Stimulated activated naive CD4-positive, alpha-beta T cell (primary cell): Measurements from ENCODE around the gene ADAMTSL5.
"Not testable (repeated sequence)": the region's sequence is repeated elsewhere in the genome, so short reads cannot be mapped to it uniquely, and the experiment has no call there.

Experiments used
- DNase-seq, 6 experiments: peaks; one replicate each; lab custom pipeline; 2025; lab: John Stamatoyannopoulos, UW

ADAMTSL5 gene

GRCh38 chr19:1529430-1529816 lies 16.6 kb upstream of the ADAMTSL5 start:
- DNase-seq = no peak

- DNase-seq = no peak
These were observed 16.0 kb upstream of the ADAMTSL5 start for GRCh38 chr19:1528596-1529429.

DNA sequence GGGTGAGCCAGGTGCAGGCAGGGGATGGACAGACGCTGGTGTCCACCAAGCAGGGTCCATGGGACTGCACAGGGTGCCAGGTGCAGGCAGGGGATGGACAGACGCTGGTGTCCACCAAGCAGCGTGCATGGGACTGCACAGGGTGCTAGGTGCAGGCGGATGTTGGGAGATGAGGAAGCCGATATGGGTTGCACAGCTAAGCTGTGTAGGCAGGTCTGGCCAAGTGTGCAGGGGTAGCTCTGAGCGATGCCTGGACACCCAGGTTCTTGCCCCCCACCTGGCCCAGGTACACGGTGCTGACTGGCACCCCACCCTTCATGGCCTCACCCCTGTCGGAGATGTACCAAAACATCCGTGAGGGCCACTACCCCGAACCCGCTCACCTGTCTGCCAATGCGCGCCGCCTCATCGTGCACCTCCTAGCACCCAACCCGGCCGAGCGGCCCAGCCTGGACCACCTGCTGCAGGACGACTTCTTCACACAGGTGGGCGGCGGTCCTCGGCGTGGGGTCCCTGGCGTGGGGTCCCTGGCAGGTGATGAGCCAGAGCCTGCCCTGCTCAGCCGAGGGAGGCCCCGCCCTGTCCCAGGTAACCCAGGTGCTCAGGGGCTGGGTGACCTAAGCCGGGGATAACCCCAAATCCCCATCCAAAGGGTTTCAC lies 15.0 kb upstream of the ADAMTSL5 start:
- DNase-seq = no peak

DNA sequence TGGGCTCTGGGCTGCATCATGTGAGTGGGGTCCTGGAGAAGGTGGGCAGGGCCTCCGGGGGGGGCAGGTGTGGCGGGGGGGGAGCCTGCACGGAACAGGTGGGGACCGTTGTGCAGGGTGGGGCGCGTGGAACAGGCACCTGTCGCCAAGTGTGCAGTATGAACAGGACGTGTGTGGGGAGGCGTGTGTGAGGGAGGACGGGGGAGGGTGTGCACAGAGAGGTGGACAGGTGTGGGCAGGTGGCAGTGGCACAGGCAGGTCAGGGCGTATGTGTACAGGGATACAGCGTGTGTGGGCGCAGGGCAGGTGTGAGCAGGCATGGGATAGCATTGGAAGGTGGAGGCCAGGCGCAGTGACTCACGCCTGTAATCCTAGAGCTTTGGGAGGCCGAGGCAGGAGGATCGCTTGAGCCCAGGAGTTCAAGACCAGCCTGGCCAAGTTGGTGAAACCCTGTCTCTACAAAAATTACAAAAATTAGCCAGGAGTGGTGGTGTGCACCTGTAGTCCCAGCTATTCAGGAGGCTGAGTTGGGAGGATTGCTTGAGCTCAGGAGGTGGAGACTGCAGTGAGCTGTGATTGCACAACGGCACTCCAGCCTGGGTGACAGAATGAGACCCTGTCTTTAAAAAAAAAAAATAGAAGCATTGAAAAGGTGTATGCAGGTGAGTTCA lies 14.3 kb upstream of the ADAMTSL5 start:
- no peak for DNase-seq

DNA sequence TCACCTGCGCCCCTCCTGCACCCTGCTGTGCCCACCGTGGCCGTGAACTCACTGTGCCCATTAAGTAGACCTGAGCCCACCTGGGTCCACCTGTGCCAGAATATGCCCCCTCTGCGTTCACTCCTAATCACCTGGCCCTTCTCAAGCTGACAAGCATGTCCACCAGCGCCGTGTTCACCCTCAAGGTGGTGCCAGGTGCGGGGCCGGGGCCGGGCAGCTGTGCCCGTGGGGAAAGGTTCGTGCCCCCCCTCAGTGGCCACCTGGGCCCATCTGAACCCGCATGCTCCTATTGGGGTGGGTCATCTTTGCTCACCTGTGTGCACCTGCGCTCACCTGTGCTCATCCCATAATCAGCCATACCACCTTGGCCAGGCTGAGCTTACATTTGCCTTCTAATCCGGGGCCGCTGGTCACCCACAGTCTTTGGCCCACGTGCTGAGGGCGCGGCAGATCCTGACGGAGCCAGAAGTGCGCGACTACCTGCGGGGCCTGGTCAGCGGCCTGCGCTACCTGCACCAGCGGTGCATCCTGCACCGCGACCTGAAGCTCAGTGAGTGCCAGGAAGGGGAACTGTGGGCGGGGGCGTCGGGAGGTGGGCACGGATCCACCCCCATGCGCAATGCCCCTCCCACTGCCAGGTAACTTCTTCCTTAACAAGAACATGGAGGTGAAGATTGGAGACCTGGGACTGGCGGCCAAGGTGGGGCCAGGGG lies 13.4 kb upstream of the ADAMTSL5 start:
- no peak for DNase-seq

DNA sequence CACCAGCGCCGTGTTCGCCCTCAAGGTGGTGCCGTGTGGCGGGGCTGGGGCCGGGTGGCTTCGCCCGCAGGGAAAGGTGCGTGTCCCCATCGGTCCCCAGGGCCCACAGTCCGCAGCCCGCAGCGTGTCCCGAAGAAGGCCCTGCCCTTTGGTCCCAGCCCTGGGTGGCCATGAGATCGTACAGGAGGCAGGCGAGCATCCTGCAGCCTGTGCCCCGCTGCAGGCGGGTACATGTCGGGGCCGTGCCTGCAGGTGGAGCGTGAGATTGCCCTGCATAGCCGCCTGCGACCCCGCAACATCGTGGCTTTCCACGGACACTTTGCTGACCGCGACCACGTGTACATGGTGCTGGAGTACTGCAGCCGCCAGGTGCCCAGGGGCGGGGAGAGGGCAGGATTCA lies 12.5 kb upstream of the ADAMTSL5 start:
- no peak for DNase-seq

DNA sequence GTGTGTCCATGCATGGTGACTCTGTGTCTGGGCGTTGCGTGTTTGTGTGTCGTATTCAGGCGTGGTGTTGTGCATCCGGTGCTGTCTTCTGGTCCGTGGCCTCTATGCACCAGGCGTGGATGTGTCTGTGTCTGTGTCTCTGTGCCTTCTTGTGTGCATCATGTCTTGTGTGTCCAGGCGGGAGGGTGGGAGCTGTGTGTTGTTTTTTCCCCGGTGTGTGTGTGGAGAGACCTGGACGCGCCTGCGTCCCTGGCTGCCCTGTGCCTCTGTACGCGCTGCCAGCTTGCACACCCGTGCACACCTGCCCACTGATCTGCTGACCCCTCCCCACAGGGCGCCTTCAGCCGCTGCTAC lies 12.1 kb upstream of the ADAMTSL5 start:
- no peak for DNase-seq

DNA sequence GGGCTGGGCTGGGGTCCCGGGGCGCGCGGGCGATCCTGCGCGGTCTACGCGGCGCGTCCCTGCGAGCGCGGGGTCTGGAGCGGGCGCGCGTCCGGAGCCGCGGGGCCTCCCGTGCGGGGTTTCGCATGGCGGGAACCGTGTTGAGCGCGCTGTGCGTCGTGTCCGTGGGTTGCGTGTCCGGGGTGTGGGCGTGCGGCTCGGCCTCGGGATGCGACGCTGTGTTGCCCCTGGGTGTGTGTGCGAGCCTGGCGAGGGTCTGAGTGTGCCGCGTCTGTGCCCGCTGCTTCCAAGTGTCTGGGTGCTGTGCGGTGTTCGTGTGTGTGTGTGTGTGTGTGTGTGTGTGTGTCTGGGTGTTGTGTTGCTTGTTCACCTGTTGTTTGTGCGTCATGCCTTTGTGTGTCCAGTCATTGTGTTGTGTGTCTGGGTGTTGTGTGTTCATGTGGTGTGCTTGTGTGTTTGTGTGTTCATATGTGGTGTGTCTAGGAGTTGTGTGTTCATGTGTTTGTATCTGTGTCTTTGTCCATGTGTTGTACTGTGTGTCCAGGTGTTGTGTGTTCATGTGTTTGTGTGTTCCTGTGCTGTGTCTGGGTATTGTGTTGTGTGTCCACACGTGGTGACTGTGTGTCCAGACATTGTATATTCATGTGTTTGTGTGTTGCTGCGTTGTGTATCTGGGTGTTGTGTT lies 11.6 kb upstream of the ADAMTSL5 start:
- DNase-seq = no peak

DNA sequence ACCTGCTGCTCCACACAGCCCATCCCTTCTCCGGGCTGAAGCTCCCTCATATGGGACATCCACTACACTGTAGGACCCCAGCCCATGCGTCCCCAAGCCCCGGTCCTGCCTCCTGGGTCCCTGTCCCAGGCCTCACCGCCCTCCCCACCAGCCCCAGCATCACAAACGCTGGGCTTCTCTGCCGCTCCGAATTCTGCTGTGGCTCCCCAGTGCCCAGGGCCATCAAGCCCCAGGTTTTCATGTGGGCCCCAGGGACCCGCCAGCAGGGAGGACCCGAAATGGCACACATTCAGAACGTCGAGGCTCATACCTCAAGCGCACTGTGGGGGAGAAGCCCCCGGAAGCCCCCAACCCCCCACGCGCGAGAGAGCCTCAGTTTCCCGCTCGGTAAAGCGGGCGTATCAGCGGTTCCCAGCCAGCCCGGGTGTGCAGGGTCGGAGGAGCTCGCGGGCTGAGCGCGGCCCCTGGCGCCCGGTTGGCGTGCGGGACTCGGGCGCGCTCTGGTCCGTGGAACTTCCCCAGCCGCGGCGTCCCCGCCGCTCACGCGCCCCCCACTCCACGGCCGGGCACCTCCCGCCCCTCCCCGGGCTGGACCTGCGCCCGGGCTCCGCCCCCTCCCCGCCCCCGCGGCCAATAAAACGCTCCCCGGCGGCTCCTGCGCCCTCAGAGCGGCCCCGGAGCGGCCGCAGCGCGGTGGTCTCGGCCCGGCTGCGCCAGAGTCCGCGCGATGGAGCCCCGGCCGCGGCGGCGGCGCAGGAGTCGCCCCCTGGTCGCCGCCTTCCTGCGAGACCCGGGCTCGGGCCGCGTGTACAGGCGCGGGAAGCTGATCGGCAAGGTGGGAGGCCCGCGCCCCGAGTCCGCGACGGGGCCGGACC lies 10.8 kb upstream of the ADAMTSL5 start, which contains the start of gene PLK5:
PLK5 (plus strand) TSS at position 666 of the 875 bp plus-strand sequence. CDS start 2,920 bp downstream, outside the sequence.
- no peak for DNase-seq

- DNase-seq = no peak
These were observed 10.0 kb upstream of the ADAMTSL5 start for GRCh38 chr19:1522838-1523237.

GRCh38 chr19:1522061-1522460 lies 9.2 kb upstream of the ADAMTSL5 start:
- no peak for DNase-seq

GRCh38 chr19:1521636-1522035 lies 8.8 kb upstream of the ADAMTSL5 start:
- DNase-seq = no peak

DNA sequence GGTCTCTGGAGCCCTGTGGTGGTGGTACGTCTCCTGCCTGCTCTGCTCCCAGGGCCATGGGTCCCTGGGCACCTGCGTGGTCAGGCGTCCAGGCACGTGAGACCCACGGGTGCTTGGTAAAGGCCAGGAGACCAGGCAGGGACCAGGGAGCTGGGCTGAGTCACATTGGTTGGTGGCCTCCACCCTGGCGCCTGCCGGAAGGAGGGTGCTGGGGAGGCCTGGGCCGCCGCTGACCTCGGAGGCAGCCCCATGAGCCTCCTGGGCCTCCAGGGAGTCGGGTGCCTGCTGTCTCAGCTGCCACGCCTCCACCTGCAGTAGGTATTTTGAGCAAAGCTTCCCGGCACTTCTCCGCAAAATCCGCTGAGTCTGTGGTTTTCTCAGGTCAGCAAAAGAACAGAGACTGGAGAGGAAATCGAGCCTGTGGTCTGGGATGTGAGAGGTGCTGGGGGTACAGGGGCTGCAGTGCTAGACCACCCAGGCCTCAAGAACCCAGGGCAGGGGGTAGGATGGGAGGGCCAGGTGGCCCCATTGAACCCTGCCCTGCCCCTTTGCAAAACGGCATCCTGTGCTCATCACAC lies 7.5 kb upstream of the ADAMTSL5 start:
- DNase-seq = no peak

DNA sequence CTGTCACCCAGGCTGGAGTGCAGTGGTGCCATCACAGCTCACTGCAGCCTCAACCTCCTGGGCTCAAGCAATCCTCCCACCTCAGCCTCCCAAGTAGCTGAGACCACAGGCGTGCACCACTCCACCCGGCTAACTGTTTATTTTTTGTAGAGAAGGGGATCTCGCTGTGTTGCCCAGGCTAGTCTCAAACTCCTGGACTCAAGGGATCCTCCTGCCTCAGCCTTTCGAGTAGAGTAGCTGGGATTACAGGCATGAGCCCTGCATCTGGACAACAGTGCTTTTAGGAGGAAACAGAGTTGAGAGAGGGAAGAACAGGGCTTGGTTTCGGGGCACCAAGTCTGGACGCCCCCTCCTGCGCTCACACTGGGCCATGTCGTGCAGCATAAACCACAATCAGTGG lies 7.0 kb upstream of the ADAMTSL5 start:
- DNase-seq = not testable (repeated sequence)

DNA sequence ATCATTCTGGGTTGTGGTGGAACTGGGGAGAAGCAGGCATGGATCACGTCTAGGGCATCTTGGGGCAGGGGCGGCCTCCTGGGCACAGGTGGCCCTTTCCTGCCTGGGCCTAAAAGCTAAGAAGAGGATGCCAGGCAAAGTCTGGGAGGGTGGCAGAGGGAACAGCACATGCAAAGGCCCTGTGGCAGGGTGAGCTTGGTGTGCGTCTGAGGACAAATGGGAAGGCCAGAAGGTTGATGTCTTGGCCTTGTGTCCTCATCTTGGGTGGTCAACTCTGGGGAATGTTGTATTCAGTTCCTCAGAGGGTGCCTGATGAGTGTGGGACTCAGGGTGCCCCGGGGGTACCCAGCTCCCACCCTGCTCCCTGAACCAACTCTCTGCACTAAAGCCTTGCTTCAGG lies 5.7 kb upstream of the ADAMTSL5 start:
- DNase-seq = no peak

GRCh38 chr19:1516395-1516753 lies 3.6 kb upstream of the ADAMTSL5 start:
- no peak for DNase-seq

- DNase-seq = no peak
These were observed 2.3 kb upstream of the ADAMTSL5 start for GRCh38 chr19:1514986-1515721.

- no peak for DNase-seq
These were observed 1.5 kb upstream of the ADAMTSL5 start for GRCh38 chr19:1514295-1514661.

DNA sequence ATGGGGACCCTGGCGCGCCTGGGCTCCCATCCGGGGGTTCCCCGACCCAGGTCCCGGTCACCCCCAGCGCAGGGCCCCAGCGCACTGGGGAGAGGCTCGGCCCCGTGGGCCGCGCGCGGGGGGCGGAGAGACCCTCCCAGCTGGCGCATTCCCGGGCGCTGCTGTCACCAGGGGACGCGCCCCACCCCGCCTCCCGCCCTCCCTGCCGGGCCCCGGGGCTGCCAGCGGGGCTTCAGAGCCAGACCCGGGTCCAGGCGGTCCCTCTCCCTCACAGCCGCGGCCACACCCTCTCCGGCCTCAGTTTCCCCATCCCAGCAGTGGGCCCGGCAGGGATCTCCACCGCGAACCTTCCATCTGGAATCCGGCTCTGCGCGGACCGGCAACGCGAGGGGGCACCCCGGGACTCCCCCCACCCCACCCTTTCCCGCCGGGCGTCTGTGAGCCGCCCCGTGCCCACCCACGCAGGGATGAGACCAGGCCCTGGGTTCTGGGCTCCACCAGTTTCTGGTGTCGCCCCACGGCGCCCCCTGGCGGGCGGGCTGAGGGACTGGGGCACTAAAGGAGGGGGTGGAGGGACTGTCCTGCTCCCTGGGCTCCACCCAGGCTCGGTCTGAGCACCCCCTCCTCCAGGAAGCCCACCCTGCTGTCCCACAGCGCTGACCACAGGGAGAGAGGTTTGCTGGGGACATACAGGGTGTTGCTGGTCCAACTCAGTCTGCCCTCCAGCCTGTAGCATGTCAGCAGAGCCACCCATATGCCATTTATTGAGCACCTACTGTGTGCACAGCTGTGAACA lies 878 bp upstream of the ADAMTSL5 start:
- peak; percentile 19 to 65 (median 54) for DNase-seq
